ENCODE results near the gene GYPE. TPM values are rescaled to one million over a fixed set of nuclear protein-coding genes. Genes with fewer than 3 reads are reported as not detected.
A peak's percentile ranks its signal among the peaks of the same experiment; 100 is the strongest.
"Not testable (repeated sequence)": the region's sequence is repeated elsewhere in the genome, so short reads cannot be mapped to it uniquely, and the experiment has no call there.

Gene GYPE
- total and polyA plus RNA-seq, 2 donors from 2014 or later = 0.60 to 0.63 TPM

- H3K9ac ChIP-seq (ENCODE audit: low read length in 3 of 3); H3K27ac ChIP-seq (ENCODE audit: low read depth in 2 of 2, low read length in 2 of 2); H3K36me3 ChIP-seq (ENCODE audit: control insufficient read depth in 2 of 3, insufficient read depth in 3 of 3, low read length in 3 of 3); FAIRE-seq; H3K4me1 ChIP-seq (ENCODE audit: control insufficient read depth in 2 of 3, insufficient read depth in 2 of 3, low read depth in 1 of 3, low read length in 3 of 3); H3K9me3 ChIP-seq (ENCODE audit: control insufficient read depth in 2 of 3, insufficient read depth in 1 of 3, low read length in 3 of 3); intact Hi-C loops (cut with DNase I); H3K27me3 ChIP-seq (ENCODE audit: control insufficient read depth, insufficient read depth, low read length); H3K4me3 ChIP-seq (ENCODE audit: low read length in 3 of 3): not testable (repeated sequence)
- TF ChIP-seq, protein P1, sequence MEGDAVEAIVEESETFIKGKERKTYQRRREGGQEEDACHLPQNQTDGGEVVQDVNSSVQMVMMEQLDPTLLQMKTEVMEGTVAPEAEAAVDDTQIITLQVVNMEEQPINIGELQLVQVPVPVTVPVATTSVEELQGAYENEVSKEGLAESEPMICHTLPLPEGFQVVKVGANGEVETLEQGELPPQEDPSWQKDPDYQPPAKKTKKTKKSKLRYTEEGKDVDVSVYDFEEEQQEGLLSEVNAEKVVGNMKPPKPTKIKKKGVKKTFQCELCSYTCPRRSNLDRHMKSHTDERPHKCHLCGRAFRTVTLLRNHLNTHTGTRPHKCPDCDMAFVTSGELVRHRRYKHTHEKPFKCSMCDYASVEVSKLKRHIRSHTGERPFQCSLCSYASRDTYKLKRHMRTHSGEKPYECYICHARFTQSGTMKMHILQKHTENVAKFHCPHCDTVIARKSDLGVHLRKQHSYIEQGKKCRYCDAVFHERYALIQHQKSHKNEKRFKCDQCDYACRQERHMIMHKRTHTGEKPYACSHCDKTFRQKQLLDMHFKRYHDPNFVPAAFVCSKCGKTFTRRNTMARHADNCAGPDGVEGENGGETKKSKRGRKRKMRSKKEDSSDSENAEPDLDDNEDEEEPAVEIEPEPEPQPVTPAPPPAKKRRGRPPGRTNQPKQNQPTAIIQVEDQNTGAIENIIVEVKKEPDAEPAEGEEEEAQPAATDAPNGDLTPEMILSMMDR (IDR thresholded peaks at IDR 0.05; ENCODE audit: borderline replicate concordance, extremely low read depth, insufficient read depth) = peak; percentile 24
- DNase-seq = peak in 3 of 5 donors; percentile 39 to 53 (median 40)
Measured at GRCh38 chr4:143907811-143908210, 2.5 kb upstream of the GYPE start.

GRCh38 chr4:143904431-143904830, 928 bp downstream of the GYPE start:
- intact Hi-C loops (cut with DNase I); H3K4me3 ChIP-seq (ENCODE audit: low read length in 3 of 3); H3K9me3 ChIP-seq (ENCODE audit: control insufficient read depth in 2 of 3, insufficient read depth in 1 of 3, low read length in 3 of 3); H3K4me1 ChIP-seq (ENCODE audit: control insufficient read depth in 2 of 3, insufficient read depth in 2 of 3, low read depth in 1 of 3, low read length in 3 of 3); FAIRE-seq; H3K9ac ChIP-seq (ENCODE audit: low read length in 3 of 3); H3K27me3 ChIP-seq (ENCODE audit: control insufficient read depth, insufficient read depth, low read length); DNase-seq; H3K27ac ChIP-seq (ENCODE audit: low read depth in 2 of 2, low read length in 2 of 2); H3K36me3 ChIP-seq (ENCODE audit: control insufficient read depth in 2 of 3, insufficient read depth in 3 of 3, low read length in 3 of 3): not testable (repeated sequence)

GRCh38 chr4:143890323-143890722, 15.0 kb downstream of the GYPE start:
- H3K36me3 ChIP-seq (ENCODE audit: control insufficient read depth in 2 of 3, insufficient read depth in 3 of 3, low read length in 3 of 3); H3K4me1 ChIP-seq (ENCODE audit: control insufficient read depth in 2 of 3, insufficient read depth in 2 of 3, low read depth in 1 of 3, low read length in 3 of 3); H3K9ac ChIP-seq (ENCODE audit: low read length in 3 of 3); intact Hi-C loops (cut with DNase I); H3K27me3 ChIP-seq (ENCODE audit: control insufficient read depth, insufficient read depth, low read length); H3K4me3 ChIP-seq (ENCODE audit: low read length in 3 of 3); H3K9me3 ChIP-seq (ENCODE audit: control insufficient read depth in 2 of 3, insufficient read depth in 1 of 3, low read length in 3 of 3); H3K27ac ChIP-seq (ENCODE audit: low read depth in 2 of 2, low read length in 2 of 2); DNase-seq; FAIRE-seq: not testable (repeated sequence)

DNA sequence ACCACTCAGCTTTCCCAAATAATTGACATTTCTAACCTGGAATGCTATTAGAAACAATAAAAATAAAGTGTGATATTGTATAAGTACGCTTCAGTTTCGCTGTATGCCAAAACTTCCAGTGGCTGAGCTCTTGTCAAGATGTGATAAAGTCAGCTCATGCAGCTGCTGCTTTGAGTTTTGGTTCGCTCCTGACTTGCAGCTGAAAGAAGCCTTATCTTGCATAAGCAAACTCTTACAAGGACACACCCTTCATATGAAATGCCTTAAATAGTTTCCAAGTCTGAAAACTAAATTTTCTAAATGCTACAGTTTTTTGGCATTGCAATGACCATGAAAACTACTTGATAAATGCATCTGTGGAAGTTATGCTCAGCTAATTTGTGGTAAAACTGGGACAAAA, 17.2 kb downstream of the GYPE start:
- FAIRE-seq; DNase-seq; H3K9me3 ChIP-seq (ENCODE audit: control insufficient read depth in 2 of 3, insufficient read depth in 1 of 3, low read length in 3 of 3); H3K4me3 ChIP-seq (ENCODE audit: low read length in 3 of 3); H3K27ac ChIP-seq (ENCODE audit: low read depth in 2 of 2, low read length in 2 of 2); H3K9ac ChIP-seq (ENCODE audit: low read length in 3 of 3); H3K36me3 ChIP-seq (ENCODE audit: control insufficient read depth in 2 of 3, insufficient read depth in 3 of 3, low read length in 3 of 3); H3K27me3 ChIP-seq (ENCODE audit: control insufficient read depth, insufficient read depth, low read length); intact Hi-C loops (cut with DNase I); H3K4me1 ChIP-seq (ENCODE audit: control insufficient read depth in 2 of 3, insufficient read depth in 2 of 3, low read depth in 1 of 3, low read length in 3 of 3): not testable (repeated sequence)

DNA sequence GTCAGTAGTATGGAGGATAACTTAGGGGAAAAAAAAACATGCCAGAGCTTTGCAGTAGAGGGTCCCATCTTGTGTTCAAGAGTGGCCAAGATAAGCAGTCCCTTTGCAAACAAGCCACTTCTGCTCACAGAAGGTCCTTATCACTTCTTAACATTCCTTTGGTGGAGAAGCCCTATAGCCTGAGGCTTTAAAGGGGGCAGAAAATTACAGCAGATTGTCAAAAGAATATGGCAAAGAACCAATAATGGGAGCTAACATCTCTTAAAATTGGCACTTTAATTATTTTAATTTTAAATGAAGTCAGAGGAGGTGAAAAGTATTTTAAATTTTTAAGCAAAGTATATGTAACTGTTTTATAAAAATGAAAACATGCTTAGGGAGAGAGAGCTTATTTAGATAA, 20.4 kb downstream of the GYPE start:
- H3K9ac ChIP-seq (ENCODE audit: low read length in 3 of 3); FAIRE-seq; DNase-seq; H3K27ac ChIP-seq (ENCODE audit: low read depth in 2 of 2, low read length in 2 of 2); H3K36me3 ChIP-seq (ENCODE audit: control insufficient read depth in 2 of 3, insufficient read depth in 3 of 3, low read length in 3 of 3); H3K27me3 ChIP-seq (ENCODE audit: control insufficient read depth, insufficient read depth, low read length); intact Hi-C loops (cut with DNase I); H3K4me3 ChIP-seq (ENCODE audit: low read length in 3 of 3); H3K4me1 ChIP-seq (ENCODE audit: control insufficient read depth in 2 of 3, insufficient read depth in 2 of 3, low read depth in 1 of 3, low read length in 3 of 3); H3K9me3 ChIP-seq (ENCODE audit: control insufficient read depth in 2 of 3, insufficient read depth in 1 of 3, low read length in 3 of 3): not testable (repeated sequence)
